ENCODE data around the gene NDUFS8. TPM values are rescaled to one million over a fixed set of nuclear protein-coding genes. Genes with fewer than 3 reads are reported as not detected.

Gene NDUFS8
- total and polyA plus RNA-seq, 2 of the 13 experiments (the other 11 are each of a cell fraction or from before 2014, with no cell fraction given), result 96.7 to 158 TPM

DNA sequence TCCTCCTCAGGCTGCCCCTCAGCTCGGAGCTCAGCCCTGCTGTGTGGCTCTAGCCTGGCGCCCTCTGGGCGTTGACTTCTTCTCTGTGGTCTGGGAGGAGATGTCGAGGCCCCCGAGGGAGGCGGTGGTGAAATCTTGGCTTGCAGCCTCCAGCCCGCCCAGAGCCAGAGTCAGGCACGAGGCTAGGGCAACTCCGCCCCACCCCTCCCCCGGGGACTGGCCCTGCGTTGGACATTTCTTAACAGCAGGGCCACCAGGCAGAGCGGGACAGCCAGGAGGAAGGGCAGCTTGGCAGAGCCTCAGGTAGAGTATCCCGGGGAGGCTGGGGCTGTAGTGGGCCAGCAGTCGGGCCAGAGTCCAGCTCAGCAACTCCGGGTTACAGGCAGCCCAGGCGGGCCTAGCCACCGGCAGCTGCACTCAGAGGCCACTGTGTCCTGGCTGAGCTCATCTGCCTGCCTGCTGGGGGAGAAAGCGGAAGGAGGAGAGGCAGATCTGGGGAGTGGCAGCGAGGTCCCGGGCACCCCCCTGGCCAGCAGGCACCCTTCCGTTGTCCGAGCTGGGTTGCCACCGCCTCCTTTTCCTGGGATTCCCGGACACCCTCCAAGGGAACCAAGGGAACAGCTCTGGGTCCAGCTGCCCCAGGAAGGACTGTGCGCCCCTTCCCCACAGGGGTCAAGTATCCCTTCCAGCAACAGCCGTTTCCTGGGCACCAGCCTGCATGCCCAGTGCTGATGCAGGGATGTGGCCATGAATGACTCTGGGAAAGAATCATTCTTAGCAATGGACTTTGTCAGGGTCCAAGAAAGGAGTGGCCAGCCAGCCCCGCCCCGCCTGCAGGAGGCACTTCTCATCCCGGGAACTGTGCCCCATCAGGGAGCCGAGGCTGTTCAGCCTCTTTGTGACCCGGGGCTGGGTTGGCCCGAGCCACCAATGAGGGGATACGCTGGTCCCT, 20.1 kb upstream of the NDUFS8 start, which contains the start of gene ALDH3B1 (continued):
- no peak for TF ChIP-seq ZMYM2 (CRISPR knock-in tag; IDR thresholded peaks at IDR 0.05)
- no peak for TF ChIP-seq ZNF17 (CRISPR knock-in tag; IDR thresholded peaks at IDR 0.05)
- TF ChIP-seq FOXK1 (CRISPR knock-in tag; IDR thresholded peaks at IDR 0.05; ENCODE audit: borderline replicate concordance, low read depth), result no peak
- TF ChIP-seq NFKB2 (CRISPR knock-in tag; IDR thresholded peaks at IDR 0.05; ENCODE audit: borderline replicate concordance), result peak; percentile 68; the same call in 1 of the 2 replicates
- TF ChIP-seq NAIF1 (CRISPR knock-in tag; IDR thresholded peaks at IDR 0.05; ENCODE audit: borderline replicate concordance), result no peak
- peak; percentile 41; the same call in 1 of the 2 replicates for TF ChIP-seq ZNF724P (CRISPR knock-in tag; IDR thresholded peaks at IDR 0.05; ENCODE audit: borderline replicate concordance)
- TF ChIP-seq ZNF317 (CRISPR knock-in tag; IDR thresholded peaks at IDR 0.05), result no peak; the same call in 1 of the 2 replicates
- TF ChIP-seq, protein P1, sequence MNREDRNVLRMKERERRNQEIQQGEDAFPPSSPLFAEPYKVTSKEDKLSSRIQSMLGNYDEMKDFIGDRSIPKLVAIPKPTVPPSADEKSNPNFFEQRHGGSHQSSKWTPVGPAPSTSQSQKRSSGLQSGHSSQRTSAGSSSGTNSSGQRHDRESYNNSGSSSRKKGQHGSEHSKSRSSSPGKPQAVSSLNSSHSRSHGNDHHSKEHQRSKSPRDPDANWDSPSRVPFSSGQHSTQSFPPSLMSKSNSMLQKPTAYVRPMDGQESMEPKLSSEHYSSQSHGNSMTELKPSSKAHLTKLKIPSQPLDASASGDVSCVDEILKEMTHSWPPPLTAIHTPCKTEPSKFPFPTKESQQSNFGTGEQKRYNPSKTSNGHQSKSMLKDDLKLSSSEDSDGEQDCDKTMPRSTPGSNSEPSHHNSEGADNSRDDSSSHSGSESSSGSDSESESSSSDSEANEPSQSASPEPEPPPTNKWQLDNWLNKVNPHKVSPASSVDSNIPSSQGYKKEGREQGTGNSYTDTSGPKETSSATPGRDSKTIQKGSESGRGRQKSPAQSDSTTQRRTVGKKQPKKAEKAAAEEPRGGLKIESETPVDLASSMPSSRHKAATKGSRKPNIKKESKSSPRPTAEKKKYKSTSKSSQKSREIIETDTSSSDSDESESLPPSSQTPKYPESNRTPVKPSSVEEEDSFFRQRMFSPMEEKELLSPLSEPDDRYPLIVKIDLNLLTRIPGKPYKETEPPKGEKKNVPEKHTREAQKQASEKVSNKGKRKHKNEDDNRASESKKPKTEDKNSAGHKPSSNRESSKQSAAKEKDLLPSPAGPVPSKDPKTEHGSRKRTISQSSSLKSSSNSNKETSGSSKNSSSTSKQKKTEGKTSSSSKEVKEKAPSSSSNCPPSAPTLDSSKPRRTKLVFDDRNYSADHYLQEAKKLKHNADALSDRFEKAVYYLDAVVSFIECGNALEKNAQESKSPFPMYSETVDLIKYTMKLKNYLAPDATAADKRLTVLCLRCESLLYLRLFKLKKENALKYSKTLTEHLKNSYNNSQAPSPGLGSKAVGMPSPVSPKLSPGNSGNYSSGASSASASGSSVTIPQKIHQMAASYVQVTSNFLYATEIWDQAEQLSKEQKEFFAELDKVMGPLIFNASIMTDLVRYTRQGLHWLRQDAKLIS (CRISPR knock-in tag; IDR thresholded peaks at IDR 0.05), result no peak
- 0 out of 2 replicates have a peak, but pooled peaks have one; percentile 47 for TF ChIP-seq ZNF543 (CRISPR knock-in tag; IDR thresholded peaks at IDR 0.05)
- TF ChIP-seq GLI4 (CRISPR knock-in tag; IDR thresholded peaks at IDR 0.05; ENCODE audit: borderline replicate concordance), result no peak
- TF ChIP-seq ZNF788 (CRISPR knock-in tag; IDR thresholded peaks at IDR 0.05; ENCODE audit: borderline replicate concordance), result peak; percentile 72; the same call in 1 of the 2 replicates
- TF ChIP-seq CHD4 (IDR thresholded peaks at IDR 0.05; ENCODE audit: borderline replicate concordance, low read length), result no peak; the same call in 1 of the 2 replicates
- TF ChIP-seq ZFYVE20 (CRISPR knock-in tag; IDR thresholded peaks at IDR 0.05; ENCODE audit: borderline replicate concordance, low read depth), result no peak
- no peak for TF ChIP-seq ZKSCAN8 (CRISPR knock-in tag; IDR thresholded peaks at IDR 0.05; ENCODE audit: borderline replicate concordance)
- TF ChIP-seq, protein P2, sequence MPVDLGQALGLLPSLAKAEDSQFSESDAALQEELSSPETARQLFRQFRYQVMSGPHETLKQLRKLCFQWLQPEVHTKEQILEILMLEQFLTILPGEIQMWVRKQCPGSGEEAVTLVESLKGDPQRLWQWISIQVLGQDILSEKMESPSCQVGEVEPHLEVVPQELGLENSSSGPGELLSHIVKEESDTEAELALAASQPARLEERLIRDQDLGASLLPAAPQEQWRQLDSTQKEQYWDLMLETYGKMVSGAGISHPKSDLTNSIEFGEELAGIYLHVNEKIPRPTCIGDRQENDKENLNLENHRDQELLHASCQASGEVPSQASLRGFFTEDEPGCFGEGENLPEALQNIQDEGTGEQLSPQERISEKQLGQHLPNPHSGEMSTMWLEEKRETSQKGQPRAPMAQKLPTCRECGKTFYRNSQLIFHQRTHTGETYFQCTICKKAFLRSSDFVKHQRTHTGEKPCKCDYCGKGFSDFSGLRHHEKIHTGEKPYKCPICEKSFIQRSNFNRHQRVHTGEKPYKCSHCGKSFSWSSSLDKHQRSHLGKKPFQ (CRISPR knock-in tag; IDR thresholded peaks at IDR 0.05; ENCODE audit: insufficient replicate concordance), result no peak
- TF ChIP-seq, protein P3, sequence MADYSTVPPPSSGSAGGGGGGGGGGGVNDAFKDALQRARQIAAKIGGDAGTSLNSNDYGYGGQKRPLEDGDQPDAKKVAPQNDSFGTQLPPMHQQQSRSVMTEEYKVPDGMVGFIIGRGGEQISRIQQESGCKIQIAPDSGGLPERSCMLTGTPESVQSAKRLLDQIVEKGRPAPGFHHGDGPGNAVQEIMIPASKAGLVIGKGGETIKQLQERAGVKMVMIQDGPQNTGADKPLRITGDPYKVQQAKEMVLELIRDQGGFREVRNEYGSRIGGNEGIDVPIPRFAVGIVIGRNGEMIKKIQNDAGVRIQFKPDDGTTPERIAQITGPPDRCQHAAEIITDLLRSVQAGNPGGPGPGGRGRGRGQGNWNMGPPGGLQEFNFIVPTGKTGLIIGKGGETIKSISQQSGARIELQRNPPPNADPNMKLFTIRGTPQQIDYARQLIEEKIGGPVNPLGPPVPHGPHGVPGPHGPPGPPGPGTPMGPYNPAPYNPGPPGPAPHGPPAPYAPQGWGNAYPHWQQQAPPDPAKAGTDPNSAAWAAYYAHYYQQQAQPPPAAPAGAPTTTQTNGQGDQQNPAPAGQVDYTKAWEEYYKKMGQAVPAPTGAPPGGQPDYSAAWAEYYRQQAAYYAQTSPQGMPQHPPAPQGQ (CRISPR knock-in tag; IDR thresholded peaks at IDR 0.05; ENCODE audit: borderline replicate concordance), result no peak
- no peak for TF ChIP-seq ZNF33B (CRISPR knock-in tag; IDR thresholded peaks at IDR 0.05)
- TF ChIP-seq SPEN (CRISPR knock-in tag; IDR thresholded peaks at IDR 0.05; ENCODE audit: low read depth), result no peak; the same call in 1 of the 2 replicates
- no peak for TF ChIP-seq POGZ (CRISPR knock-in tag; IDR thresholded peaks at IDR 0.05)
- TF ChIP-seq KLF9 (CRISPR knock-in tag; IDR thresholded peaks at IDR 0.05; ENCODE audit: low read depth), result no peak
- TF ChIP-seq ZNF777 (CRISPR knock-in tag; IDR thresholded peaks at IDR 0.05), result 0 out of 2 replicates have a peak, but pooled peaks have one; percentile 40
